Heart left ventricle (tissue), 16 donors: ENCODE data around the gene DNAJA2. TPM values are rescaled to one million over a fixed set of nuclear protein-coding genes. Genes with fewer than 3 reads are reported as not detected.

Experiments
- ATAC-seq, 4 donors: fragments of 200-7000 bp; cut with Tn5 transposase; one replicate each; pipeline ENCODE4 v1.9.1; 2020 to 2022; ENCODE audit warnings: moderate library complexity in 4 of 4, mild to moderate bottlenecking in 3 of 4, moderate number of reproducible peaks in 1 of 4
- DNase-seq, 5 donors: peaks; one replicate each; pipeline ENCODE4 v3.0.0-alpha.2; 2020
- H3K27ac ChIP-seq, 12 donors: fragments of 200-600 bp; sonication (generic) in 4 of 12; one replicate each; pipeline versions ENCODE4 v1.5.0 to v1.8.0; 2016 to 2022; ENCODE audit warnings: mild to moderate bottlenecking in 2 of 12
- H3K27me3 ChIP-seq, 9 donors: fragments of 200-600 bp; sonication (generic) in 2 of 9; one replicate each; pipeline versions ENCODE4 v1.5.1 to v1.8.0; 2016 to 2022; ENCODE audit warnings: mild to moderate bottlenecking in 3 of 9
- H3K36me3 ChIP-seq, 9 donors: fragments of 200-600 bp; sonication (generic) in 2 of 9; one replicate each; pipeline versions ENCODE4 v1.5.0 to v1.8.0; 2018 to 2022; ENCODE audit warnings: mild to moderate bottlenecking in 2 of 9
- H3K4me1 ChIP-seq, 12 donors: fragments of 200-600 bp; sonication (generic) in 4 of 12; one replicate each; pipeline versions ENCODE4 v1.5.0 to v1.8.0; 2016 to 2022; ENCODE audit warnings: mild to moderate bottlenecking in 3 of 12
- H3K4me3 ChIP-seq, 12 donors: fragments of 200-600 bp; sonication (generic) in 4 of 12; one replicate each; pipeline versions ENCODE4 v1.5.0 to v1.8.0; 2017 to 2022; ENCODE audit warnings: mild to moderate bottlenecking in 9 of 12, moderate library complexity in 4 of 12
- H3K9me3 ChIP-seq, 12 donors: fragments of 200-600 bp; sonication (generic) in 4 of 12; one replicate each; pipeline versions ENCODE4 v1.5.0 to v1.8.0; 2016 to 2022; ENCODE audit warnings: mild to moderate bottlenecking in 1 of 12
- CTCF ChIP-seq, 12 donors: fragments of 200-600 bp; sonication (generic) in 4 of 12; IDR thresholded peaks; one replicate each; pipeline versions ENCODE4 v1.5.0 to v1.8.0; 2018 to 2022; ENCODE audit warnings: antibody characterized with exemption in 12 of 12, mild to moderate bottlenecking in 5 of 12
- POLR2A ChIP-seq, 2 donors: fragments of 450-650 bp; IDR thresholded peaks; one replicate each; pipeline ENCODE4 v1.6.1; 2017; ENCODE audit warnings: antibody characterized with exemption in 2 of 2, mild to moderate bottlenecking in 2 of 2, moderate library complexity in 2 of 2
- WGBS, 4 donors: extraction: QIAGEN DNeasy Blood & Tissue Kit in 2 of 4; methylation state at CpG; one replicate each; pipeline versions ENCODE4 v1.1.5 to v1.1.7; 2013 to 2018; 5-methylcytosine and 5-hydroxymethylcytosine counted together
- intact Hi-C, 10 donors: fragments of 100-400 bp; cut with DNase I; formaldehyde crosslinking; loops; one replicate each; pipeline versions ENCODE4 v1.11.1 to v1.14.2; 2022
- polyA plus RNA-seq, 2 donors: library from polyadenylated mRNA; stranded (reverse); fragments of 200-250 nt; gene quantifications; one replicate each; pipeline ENCODE4 v1.2.3, GENCODE V29; 2013
- total RNA-seq, 9 donors: library from RNA; depleted of rRNA in 2 of 9; stranded (reverse); fragments of >200 nt in 2 of 9; fragmentation: NEBNext Ultra II Directional in 3 of 9; extraction: Animal tissue kit (Norgen Biotek cat#: 25700) in 3 of 9; gene quantifications; one replicate each; pipeline versions ENCODE4 v1.1.0 to v1.2.4, GENCODE V29; 2016 to 2023
- donor health status: ischemic (EF 13 %, LVEDD 7.1; RV severe dilation, severe dysfunction).
- donor health status: healthy with polysubstance abuse.
- donor health status: DM: no; HTN: yes; CAD: no.
- donor health status: DM: no; HTN: no; CAD: no.
- donor health status: ischemic (EF 25% LVEDD 6.9; RV normal size, moderate dysfunction).
- donor health status: ischemic (EF 25% LVEDD 5.7; RV mildly dilated, moderate dysfunction).
- donor health status: healthy.
- donor health status: DM: yes; HTN: yes; CAD: no.
- donor health status: ischemic (EF 35%, LVEDD 5.7; RV mildly dilated, moderate dysfunction).
- donor health status: nonischemic (EF 11% LVEDD 7.7; RV severe dilation, severe dysfunction).
- donor health status: DM: yes; HTN: yes; CAD: no.
- donor health status: PGD.
- donor health status: ischemic (EF 29% LVEDD 5.4; RV normal size, mild dysfunction).
- donor health status: nonischemic (EF 23%, LVEDD 6.1; RV moderate dilation, normal function).

The DNAJA2 gene
- total and polyA plus RNA-seq, 11 donors: 46.5 to 92.6 (median 73.0) TPM

- H3K36me3 ChIP-seq: peaks cover 0 to 43% (median 40%) of the 10 kb centered on the region in 9 donors
- WGBS, 4 donors: 2% methylated on average over 37 to 48 of the region's 48 CpGs
- ATAC-seq (peak in 2 of 4 donors; percentile 13 to 30), DNase-seq (peak; percentile 37 to 71 (median 49))
- no peaks in the 10 kb centered on the region for H3K9me3 ChIP-seq
- no peaks in the 10 kb centered on the region for H3K27me3 ChIP-seq
- H3K27ac ChIP-seq: peak overlapping the region; percentile 90 to 99 (median 96)
- H3K4me3 ChIP-seq: peak overlapping the region; percentile 72 to 98 (median 84)
- H3K4me1 ChIP-seq: peaks cover 0 to 54% (median 39%) of the 10 kb centered on the region in 12 donors
- intact Hi-C loops: loop anchor here in 4 of 10 donors (2.0 to 10.0 kb wide), 4 partner anchors 65 to 490 kb away; partner anchors contain the start of genes ITFG1 (in 1 of the 4), NETO2 (in 1 of the 4) and PHKB (in 1 of the 4)
- TF ChIP-seq POLR2A (IDR thresholded peaks at IDR 0.05) (no peak), CTCF (IDR thresholded peaks at IDR 0.05) (no peak)
Observed at GRCh38 chr16:46972429-46973206, 856 bp downstream of the DNAJA2 start.

GRCh38 chr16:46971271-46971670, 2.2 kb downstream of the DNAJA2 start:
- H3K36me3 ChIP-seq: peaks cover 0 to 56% (median 54%) of the 10 kb centered on the region in 9 donors
- DNase-seq (no peak), ATAC-seq (no peak)
- no peaks in the 10 kb centered on the region for H3K9me3 ChIP-seq
- intact Hi-C loops: loop anchor here in 3 of 10 donors (5.0 to 10.0 kb wide), 3 partner anchors 66 to 491 kb away; partner anchors contain the start of genes ITFG1 (in 1 of the 3), NETO2 (in 1 of the 3) and PHKB (in 1 of the 3)
- H3K4me1 ChIP-seq: peaks cover 0 to 54% (median 39%) of the 10 kb centered on the region in 12 donors
- no peak overlapping the region for H3K27ac ChIP-seq
- no peaks in the 10 kb centered on the region for H3K27me3 ChIP-seq
- WGBS, 4 donors: 90 to 94% (median 91%) methylated on average over 7 of the region's 7 CpGs
- TF ChIP-seq CTCF (IDR thresholded peaks at IDR 0.05) (no peak), POLR2A (IDR thresholded peaks at IDR 0.05) (no peak)
- no peak overlapping the region for H3K4me3 ChIP-seq

- H3K27ac ChIP-seq: peak overlapping the region in 7 of 12 donors; percentile 4 to 45 (median 25)
- peaks cover 0 to 68% (median 66%) of the 10 kb centered on the region in 9 donors for H3K36me3 ChIP-seq
- no peaks in the 10 kb centered on the region for H3K9me3 ChIP-seq
- no peak for TF ChIP-seq CTCF (IDR thresholded peaks at IDR 0.05)
- no peak for TF ChIP-seq POLR2A (IDR thresholded peaks at IDR 0.05)
- peak in 4 of 5 donors; percentile 15 to 68 (median 54) for DNase-seq
- H3K4me1 ChIP-seq: peaks cover 0 to 54% (median 39%) of the 10 kb centered on the region in 12 donors
- H3K4me3 ChIP-seq: no peak overlapping the region
- ATAC-seq: peak; percentile 60 to 67 (median 63)
- no peaks in the 10 kb centered on the region for H3K27me3 ChIP-seq
- intact Hi-C loops: loop anchor here in 3 of 10 donors (5.0 to 10.0 kb wide), 3 partner anchors 67 to 492 kb away; partner anchors contain the start of genes ITFG1 (in 1 of the 3), NETO2 (in 1 of the 3) and PHKB (in 1 of the 3)
- WGBS, 4 donors: 93 to 97% (median 94%) methylated on average over 2 of the region's 2 CpGs
Observed at GRCh38 chr16:46970089-46970488, 3.4 kb downstream of the DNAJA2 start.

- no peak for ATAC-seq
- peaks cover 0 to 44% (median 30%) of the 10 kb centered on the region in 12 donors for H3K4me1 ChIP-seq
- H3K27me3 ChIP-seq: no peaks in the 10 kb centered on the region
- TF ChIP-seq POLR2A (IDR thresholded peaks at IDR 0.05) (no peak), CTCF (IDR thresholded peaks at IDR 0.05) (no peak)
- no peak for DNase-seq
- 91 to 97% (median 96%) methylated on average over 2 of the region's 2 CpGs for WGBS, 4 donors
- H3K36me3 ChIP-seq: peaks cover 0 to 89% (median 86%) of the 10 kb centered on the region in 9 donors
- no peak overlapping the region for H3K4me3 ChIP-seq
- no peaks in the 10 kb centered on the region for H3K9me3 ChIP-seq
- intact Hi-C loops: loop anchor here in 2 of 10 donors (2.0 to 10.0 kb wide), 2 partner anchors 51 to 293 kb away; no protein-coding TSS in a partner anchor
- no peak overlapping the region for H3K27ac ChIP-seq
Observed at GRCh38 chr16:46968063-46968435, 5.4 kb downstream of the DNAJA2 start.
